Activated CD4-positive, alpha-beta T cell treated with anti-CD3 and anti-CD28 coated beads, Interleukin-2, amount 50 U/mL, for 24 hours (primary cell): Measurements from ENCODE around the gene ZSCAN4.

Source experiments
- DNase-seq, 2 donors: peaks; one replicate each; pipeline ENCODE4 v3.0.0-alpha.2; 2020; ENCODE audit warnings: low read depth in 1 of 2, low spot score in 1 of 2

ZSCAN4 gene

DNA sequence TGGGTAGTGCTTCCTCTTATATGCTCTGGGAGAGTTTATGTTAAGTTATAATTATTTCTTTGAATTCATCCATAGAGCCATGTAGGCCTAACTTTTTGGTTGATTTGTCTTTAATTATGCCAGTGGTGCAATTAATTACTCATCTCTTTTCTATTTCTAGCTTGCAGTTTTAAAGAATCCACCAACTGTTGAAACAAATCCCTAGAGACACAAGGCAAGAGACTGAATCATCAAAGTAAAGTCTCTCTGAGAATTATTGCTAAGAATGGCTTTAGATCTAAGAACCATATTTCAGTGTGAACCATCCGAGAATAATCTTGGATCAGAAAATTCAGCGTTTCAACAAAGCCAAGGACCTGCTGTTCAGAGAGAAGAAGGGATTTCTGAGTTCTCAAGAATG is 7.1 kb downstream of the ZSCAN4 start:
- DNase-seq = no peak

DNA sequence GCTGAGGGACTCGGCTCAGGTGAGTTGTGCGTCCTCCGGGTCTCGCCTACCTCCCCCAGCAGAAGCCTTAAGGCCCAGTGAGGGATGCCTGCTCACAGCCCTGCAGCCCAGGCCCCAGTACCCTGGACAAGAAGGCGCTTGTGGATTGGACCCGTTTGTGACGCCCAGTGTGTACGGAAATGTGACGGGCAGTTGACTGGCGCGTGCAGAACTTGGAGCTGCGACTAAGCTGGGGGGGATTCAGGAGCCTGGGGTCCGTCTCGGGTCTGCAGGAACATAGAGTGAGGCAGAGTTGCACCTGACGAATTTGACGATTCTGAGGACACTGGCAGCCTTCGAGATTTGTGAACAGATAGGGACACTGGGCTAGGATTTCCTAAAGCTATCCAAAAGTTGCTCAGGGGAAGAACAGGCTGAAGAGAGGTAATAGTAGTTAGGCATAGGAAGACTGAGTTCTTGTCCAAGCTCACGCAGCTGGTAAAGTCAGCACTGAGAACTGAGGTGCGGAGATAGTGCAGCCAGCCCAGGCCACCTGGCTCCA is 13.6 kb downstream of the ZSCAN4 start:
- DNase-seq = no peak

DNA sequence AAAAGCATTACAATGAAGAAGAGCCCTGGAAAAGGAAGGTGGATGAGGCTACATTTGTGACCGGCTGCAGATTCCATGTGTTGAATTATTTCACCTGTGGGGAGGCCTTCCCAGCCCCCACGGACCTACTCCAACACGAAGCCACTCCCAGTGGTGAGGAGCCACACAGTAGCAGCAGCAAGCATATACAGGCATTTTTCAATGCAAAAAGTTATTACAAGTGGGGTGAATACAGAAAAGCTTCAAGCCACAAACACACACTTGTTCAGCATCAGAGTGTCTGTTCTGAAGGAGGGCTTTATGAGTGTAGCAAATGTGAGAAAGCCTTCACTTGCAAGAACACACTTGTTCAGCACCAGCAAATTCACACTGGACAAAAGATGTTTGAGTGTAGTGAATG is 18.0 kb downstream of the ZSCAN4 start:
- no peak for DNase-seq

DNA sequence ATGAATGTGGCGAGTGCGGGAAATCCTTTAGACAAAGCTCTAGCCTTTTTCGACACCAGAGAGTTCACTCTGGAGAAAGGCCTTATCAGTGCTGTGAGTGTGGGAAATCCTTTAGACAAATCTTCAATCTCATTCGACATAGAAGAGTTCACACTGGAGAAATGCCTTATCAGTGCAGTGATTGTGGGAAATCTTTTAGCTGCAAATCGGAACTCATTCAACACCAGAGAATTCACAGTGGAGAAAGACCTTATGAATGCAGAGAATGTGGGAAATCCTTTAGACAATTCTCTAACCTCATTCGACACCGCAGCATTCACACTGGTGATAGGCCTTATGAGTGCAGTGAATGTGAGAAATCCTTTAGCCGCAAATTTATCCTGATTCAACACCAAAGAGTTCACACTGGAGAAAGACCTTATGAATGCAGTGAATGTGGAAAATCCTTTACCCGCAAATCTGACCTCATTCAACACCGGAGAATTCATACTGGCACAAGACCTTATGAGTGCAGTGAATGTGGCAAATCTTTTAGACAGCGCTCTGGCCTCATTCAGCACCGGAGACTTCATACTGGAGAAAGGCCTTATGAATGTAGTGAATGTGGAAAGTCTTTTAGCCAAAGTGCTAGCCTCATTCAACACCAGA is 18.8 kb downstream of the ZSCAN4 start:
- DNase-seq = no peak

DNA sequence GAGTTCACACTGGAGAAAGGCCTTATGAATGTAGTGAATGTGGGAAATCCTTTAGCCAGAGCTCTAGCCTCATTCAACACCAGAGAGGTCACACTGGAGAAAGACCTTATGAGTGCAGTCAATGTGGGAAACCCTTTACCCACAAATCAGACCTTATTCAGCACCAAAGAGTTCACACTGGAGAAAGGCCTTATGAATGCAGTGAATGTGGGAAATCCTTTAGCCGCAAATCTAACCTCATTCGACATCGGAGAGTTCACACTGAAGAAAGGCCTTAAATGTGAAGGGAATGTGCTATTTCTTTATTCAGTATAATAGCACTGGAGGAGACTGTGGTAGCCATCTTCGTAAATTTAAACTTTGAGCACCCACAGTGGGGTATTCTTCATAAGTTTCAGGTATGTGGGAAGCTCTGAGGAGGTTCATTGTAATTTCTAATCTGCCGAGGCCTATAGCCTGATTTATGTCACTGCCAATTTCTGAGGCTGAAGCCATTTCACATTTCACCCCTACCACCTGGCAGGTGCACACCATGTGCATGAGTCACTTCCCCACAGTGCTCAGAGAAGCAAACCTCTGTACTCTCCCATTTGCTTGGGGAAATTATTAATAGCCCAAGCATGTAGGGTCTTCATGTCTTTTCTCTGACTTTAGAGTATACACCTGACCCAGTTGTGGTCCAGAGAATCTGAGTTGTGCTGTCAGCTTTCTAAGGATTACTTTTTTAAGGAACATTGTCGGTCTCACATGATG is 19.5 kb downstream of the ZSCAN4 start:
- DNase-seq = no peak

DNA sequence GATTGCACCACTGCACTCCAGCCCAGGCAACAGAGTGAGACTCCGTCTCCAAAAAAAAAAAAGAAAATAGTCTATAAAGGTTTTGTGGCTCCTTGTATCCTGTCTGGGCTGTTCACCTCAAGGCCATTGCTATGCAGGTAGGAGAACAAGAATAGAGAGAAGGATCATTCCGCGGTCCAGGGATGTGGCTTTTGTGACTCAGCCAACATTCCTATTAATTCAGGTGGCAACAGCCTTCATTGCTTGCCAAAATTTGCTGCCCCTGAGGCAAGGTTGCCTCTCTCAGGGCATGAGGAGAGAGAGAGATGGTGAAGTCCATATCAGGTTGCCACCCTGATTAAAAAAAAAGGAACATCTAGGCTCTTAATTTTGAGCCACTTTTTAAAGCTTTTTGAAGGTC is 21.0 kb downstream of the ZSCAN4 start:
- no peak for DNase-seq

DNA sequence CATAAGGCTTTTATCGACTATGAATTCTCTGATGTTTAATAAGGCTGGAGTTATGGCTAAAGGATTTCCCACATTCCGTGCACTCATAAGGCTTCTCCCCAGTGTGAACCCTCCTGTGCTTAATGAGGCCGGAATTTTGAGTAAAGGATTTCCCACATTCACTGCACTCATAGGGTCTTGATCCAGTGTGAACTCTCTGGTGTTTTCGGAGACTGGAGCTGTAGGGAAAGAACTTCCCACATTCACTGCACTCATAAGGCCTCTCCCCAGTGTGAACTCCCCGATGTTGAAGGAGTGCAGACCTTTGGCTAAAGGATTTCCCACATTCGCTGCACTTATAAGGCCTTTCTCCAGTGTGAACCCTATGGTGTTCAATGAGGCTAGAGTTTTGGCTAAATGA is 32.9 kb downstream of the ZSCAN4 start:
- DNase-seq = no peak

DNA sequence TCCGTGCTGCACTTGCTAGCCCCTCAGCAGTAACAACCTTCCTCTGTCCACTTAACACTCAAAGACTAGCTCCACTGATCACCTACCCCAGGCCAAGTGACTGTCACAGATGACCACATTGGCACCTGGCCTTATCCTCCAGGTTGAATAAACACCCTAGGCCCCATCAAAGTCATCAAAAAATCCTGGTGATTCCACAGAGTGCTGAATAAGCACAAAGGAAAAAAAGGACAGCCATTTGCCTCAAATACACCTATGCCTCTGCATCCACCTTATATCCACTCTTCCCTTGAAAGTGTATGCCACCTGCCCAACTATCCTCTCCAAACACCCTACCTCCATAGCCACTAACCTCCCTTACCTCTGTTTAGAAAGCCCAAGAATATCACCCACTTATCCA is 37.6 kb downstream of the ZSCAN4 start:
- no peak for DNase-seq

DNA sequence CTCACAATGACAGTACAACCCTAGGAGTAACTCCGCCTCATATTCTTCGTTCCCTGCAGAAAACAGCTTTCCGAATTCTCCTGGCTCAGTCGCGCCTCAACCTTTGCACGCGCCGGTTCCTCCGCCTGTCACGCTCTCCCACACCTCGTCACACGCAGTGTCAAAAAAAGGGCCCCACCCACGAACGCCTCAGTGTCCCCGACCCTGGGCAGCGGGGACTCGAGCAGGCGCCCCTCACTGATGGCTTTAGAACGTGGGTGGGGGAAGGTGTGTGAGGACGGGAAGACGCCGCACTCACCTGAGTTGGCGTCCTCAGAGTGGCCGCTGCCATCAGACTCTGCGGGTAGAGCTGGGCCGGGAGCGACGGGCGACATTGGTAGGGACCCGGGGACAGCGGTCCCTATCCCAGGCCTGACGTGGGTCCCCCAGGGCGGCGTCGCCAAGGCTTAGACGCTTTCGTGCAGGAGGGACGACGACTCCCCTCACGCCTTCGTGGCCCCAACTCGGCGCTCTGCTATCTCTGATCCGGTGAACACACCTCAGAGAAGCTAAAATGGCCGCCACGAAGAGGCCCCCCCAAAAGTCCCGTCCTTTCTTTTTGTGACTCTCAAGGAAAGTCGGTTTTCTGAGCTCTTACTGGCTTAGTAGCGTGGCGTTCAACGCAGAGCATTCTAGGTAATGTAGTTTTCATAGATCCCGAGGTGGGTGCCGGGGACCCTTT is 40.1 kb downstream of the ZSCAN4 start, which contains the start of gene ZNF154:
TSS of gene ZNF154 (minus strand) at position 564 of the 721 bp plus-strand sequence. CDS start at position 331, 233 bp downstream.
- peak in 1 of 2 donors; percentile 9 for DNase-seq

DNA sequence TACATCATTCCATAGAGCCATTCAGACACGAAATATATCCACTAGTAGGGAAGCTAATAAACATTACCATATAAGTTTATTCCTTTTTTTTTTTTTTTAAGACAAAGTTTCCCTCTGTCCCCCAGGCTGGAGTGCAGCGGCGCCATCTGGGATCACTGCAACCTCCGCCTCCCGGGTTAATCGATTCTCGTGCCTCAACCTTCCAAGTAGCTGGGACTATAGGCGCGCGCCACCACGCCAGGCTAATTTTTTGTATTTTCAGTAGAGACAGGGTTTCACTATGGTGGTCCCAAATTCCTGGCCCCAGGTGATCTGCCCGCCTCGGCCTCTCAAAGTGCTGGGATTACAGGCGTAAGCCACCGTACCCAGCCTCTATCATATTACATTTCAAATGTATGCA is 40.9 kb downstream of the ZSCAN4 start:
- no peak for DNase-seq

DNA sequence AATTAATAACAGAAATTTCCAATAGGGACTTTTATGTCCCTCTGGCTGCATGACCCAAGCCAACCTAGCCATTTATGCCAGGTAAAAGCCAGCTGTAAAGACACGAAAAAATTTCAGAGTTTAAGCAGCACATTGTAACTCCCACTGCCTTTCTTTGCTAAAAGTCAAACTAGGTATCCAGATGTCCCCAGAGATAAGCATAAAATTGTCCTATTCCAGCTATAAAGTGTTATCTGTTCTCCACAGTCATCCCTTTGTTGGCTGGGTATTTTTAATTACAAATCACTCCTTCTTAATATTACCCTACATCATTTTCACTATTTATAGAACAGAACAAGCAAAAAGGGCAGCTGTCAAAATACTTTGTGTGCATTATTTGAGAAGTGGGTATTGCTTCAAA is 43.5 kb downstream of the ZSCAN4 start:
- DNase-seq = no peak

DNA sequence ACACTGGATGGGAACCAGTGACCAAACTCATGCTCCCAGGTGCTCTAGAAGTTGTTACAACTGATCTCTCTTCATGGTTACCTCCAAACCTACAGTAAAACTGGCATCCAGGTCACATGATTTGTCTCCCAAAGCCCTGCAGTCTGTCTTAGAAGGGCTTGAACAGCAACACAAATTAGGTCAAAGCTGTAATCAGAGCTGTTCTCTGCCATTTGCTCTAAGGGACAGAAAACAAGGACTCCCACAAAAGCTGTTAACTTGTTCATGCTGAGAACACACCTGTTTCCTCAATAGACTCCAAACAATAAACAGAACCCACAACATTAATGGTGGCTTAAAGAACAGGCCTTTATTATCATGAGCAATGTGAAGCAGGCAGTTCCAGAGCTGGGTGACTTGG is 50.7 kb downstream of the ZSCAN4 start:
- no peak for DNase-seq

DNA sequence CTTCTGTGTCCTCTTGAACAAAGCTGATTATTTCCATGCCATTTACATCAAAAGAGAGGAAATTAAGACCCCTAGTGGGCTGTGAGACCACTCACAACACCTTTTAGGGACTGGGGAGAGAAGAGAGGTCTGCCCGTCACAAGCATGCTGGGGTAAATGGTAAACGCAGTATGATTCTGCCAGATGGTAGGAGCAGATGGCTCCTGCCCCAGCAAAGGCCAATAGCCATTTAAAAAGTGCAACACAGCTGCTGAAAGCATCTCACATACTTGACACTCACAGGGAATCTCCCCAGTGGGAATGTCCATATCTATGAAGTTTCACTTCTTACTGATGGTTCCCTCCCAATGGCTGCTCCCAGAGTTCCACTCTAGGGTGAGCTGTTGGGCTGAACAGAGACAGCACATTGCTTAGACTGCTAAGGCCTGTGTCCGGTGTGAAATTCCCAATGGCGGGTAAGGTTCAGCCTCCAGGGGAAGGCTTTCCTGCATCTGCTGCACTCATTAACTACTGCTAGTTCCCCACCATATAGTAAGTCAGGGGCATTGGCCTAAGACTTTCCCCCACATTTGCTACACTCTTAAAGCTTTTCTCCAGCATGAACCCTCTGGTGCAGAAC is 51.3 kb downstream of the ZSCAN4 start:
- DNase-seq = no peak

DNA sequence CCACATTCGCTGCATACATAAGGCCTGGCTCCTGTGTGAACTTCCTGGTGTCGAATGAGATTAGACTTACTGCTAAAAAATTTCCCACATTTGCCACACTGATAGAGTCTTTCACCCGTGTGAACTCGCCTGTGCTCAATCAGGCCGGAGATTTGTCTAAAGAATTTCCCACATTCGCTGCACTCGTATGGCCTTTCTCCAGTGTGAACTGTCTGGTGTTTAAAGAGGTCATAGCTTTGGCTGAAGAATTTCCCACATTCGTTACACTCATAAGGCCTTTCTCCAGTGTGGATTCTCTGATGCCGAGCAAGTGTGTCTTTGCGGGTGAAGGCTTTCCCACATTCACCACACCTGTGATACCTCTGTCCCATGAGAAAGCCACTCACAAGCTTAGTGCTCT is 52.1 kb downstream of the ZSCAN4 start:
- no peak for DNase-seq
